K562 (cell line): ENCODE measurements around the gene NELFE. TPM values are rescaled to one million over a fixed set of nuclear protein-coding genes. Genes with fewer than 3 reads are reported as not detected.

Source experiments
- CBFB ChIP-seq: sonication (generic); formaldehyde crosslinking; IDR thresholded peaks from 2 replicates; pipeline ENCODE4 v1.4.0; 2020; ENCODE audit warnings: mild to moderate bottlenecking, missing genetic modification reagents
- EGR1 ChIP-seq: fragments of 450-650 bp; conservative IDR thresholded peaks from 2 replicates; pipeline ENCODE4 v1.6.1; 2017; ENCODE audit warnings: mild to moderate bottlenecking
- ETV5 ChIP-seq: sonication (generic); formaldehyde crosslinking; IDR thresholded peaks from 2 replicates; pipeline ENCODE4 v1.4.0; 2020; ENCODE audit warnings: low read depth, mild to moderate bottlenecking, missing genetic modification reagents
- HNRNPK ChIP-seq: fragments of 200-400 bp; formaldehyde crosslinking; IDR thresholded peaks from one replicate; pipeline ENCODE4 v1.6.1; 2018; ENCODE audit warnings: mild to moderate bottlenecking, low read depth, low read length; ENCODE audit not compliant: poor library complexity, severe bottlenecking
- KDM5B ChIP-seq: fragments of 200-600 bp; sonication (generic); IDR thresholded peaks from 2 replicates; pipeline ENCODE4 v1.6.1; 2012; ENCODE audit warnings: low read depth, mild to moderate bottlenecking, moderate library complexity, low read length, control low read depth, inconsistent platforms; ENCODE audit not compliant: insufficient replicate concordance
- MAFG ChIP-seq: fragments of 450-650 bp; conservative IDR thresholded peaks from 2 replicates; pipeline ENCODE4 v1.6.1; 2016; ENCODE audit warnings: missing genetic modification characterization, missing compliant biosample characterization
- SRSF7 ChIP-seq: fragments of 200-400 bp; formaldehyde crosslinking; optimal IDR thresholded peaks from 2 replicates; pipeline ENCODE3; 2017; ENCODE audit warnings: mild to moderate bottlenecking, low read depth, low read length
- TEAD4 ChIP-seq, 2 experiments: sonication (generic) in 1 of 2; formaldehyde crosslinking in 1 of 2; IDR thresholded peaks; 2 replicates each; pipeline versions ENCODE4 v1.6.1 to v1.8.0; 2012 to 2022; ENCODE audit warnings: borderline replicate concordance in 1 of 2, inconsistent platforms in 1 of 2, low read length in 1 of 2, mild to moderate bottlenecking in 1 of 2, missing genetic modification reagents in 1 of 2
- TOE1 ChIP-seq, 2 experiments: fragments of 450-650 bp in 1 of 2; sonication (generic) in 1 of 2; formaldehyde crosslinking in 1 of 2; IDR thresholded peaks; 2 replicates each; pipeline versions ENCODE4 v1.7.1 to v1.8.0; 2016 to 2022; ENCODE audit warnings: borderline replicate concordance in 2 of 2, mild to moderate bottlenecking in 2 of 2, antibody characterized with exemption in 1 of 2, inconsistent platforms in 1 of 2, low read depth in 1 of 2, missing genetic modification reagents in 1 of 2, moderate library complexity in 1 of 2
- U2AF2 ChIP-seq: fragments of 200-400 bp; formaldehyde crosslinking; optimal IDR thresholded peaks from 2 replicates; pipeline ENCODE3; 2017; ENCODE audit warnings: low read depth, mild to moderate bottlenecking, low read length
- ZNF354B ChIP-seq: fragments of 250-450 bp; sonication (Bioruptor Pico); IDR thresholded peaks from 2 replicates; pipeline ENCODE4 v1.4.0; 2020
- ZNF57 ChIP-seq: fragments of 450-650 bp; formaldehyde crosslinking; IDR thresholded peaks from 2 replicates; pipeline ENCODE4 v1.4.0; 2020; ENCODE audit warnings: mild to moderate bottlenecking, moderate library complexity
- ZNF589 ChIP-seq: fragments of 200-800 bp; sonication (Bioruptor generic); IDR thresholded peaks from 2 replicates; pipeline ENCODE4 v1.6.1; 2016; ENCODE audit warnings: low read depth, missing genetic modification characterization, missing compliant biosample characterization
- polyA plus RNA-seq, 8 experiments: library from polyadenylated mRNA; depleted of rRNA in 4 of 8; stranded (reverse) in 5 of 8; unstranded in 3 of 8; fragments of >200 nt; fragmentation: Nextera tagmentation in 2 of 8; fragmentation: Illumina TruSeq in 1 of 8; extraction: Ambion mirVana in 2 of 8; extraction: Trizol in 1 of 8; gene quantifications; 2 replicates each; pipeline versions ENCODE4 v1.2.1 to v1.2.3, GENCODE V29; 2011 to 2014; ENCODE audit warnings: inconsistent platforms in 1 of 8, missing spikeins in 1 of 8
- total RNA-seq, 7 experiments: library from RNA; depleted of rRNA in 6 of 7; stranded (reverse); fragments of >200 nt in 6 of 7; fragmentation: Illumina TruSeq in 2 of 7; extraction: Trizol in 2 of 7; gene quantifications; 2 replicates each; pipeline versions ENCODE4 v1.2.1 to v1.2.3, GENCODE V29; 2011 to 2021; ENCODE audit warnings: low replicate concordance in 1 of 7
- TF ChIP-seq, protein P1 (sequence below): fragments of 450-650 bp; IDR thresholded peaks from 2 replicates; pipeline ENCODE4 v1.6.1; 2016; ENCODE audit warnings: mild to moderate bottlenecking
- TF ChIP-seq, protein P2 (sequence below): fragments of 250-450 bp; sonication (Bioruptor Pico); IDR thresholded peaks from 2 replicates; pipeline ENCODE4 v1.8.0; 2021; ENCODE audit warnings: mild to moderate bottlenecking, moderate library complexity
- TF ChIP-seq, protein P3 (sequence below): fragments of 450-650 bp; IDR thresholded peaks from 2 replicates; pipeline ENCODE4 v1.6.1; 2017; ENCODE audit warnings: mild to moderate bottlenecking, moderate library complexity
- TF ChIP-seq, protein P4 (sequence below): fragments of 450-650 bp; formaldehyde crosslinking; IDR thresholded peaks from 2 replicates; pipeline ENCODE4 v1.4.0; 2020; ENCODE audit warnings: mild to moderate bottlenecking, moderate library complexity

Gene NELFE
- total and polyA plus RNA-seq, 9 of the 15 experiments (the other 6 are each of a cell fraction or from before 2014, with no cell fraction given): 15.2 to 157 (median 91.5) TPM

DNA sequence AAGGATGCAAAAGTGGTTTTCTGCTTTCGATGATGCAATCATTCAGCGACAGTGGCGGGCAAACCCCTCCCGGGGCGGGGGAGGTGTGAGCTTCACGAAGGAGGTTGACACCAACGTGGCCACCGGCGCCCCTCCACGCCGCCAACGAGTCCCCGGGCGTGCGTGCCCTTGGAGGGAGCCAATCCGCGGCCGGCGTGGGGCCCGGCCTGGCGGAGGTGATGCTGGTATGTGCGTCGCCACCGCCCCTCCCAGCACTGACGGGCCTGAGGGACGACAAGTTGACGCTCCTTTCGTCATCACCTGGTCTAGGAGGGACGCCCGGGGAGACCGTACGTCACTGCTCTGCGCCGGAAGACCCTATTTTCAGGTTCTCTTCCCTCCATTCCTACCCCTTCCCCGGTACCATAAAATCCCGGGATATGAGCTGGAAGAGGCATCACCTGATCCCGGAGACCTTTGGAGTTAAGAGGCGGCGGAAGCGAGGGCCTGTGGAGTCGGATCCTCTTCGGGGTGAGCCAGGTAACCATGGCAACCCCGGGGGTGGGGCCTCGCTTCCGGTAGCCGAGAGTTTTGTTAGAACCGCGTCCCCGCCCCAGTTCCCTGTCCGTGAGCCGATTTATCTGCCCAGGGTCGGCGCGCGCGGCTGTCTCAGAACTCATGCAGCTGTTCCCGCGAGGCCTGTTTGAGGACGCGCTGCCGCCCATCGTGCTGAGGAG is 13.4 kb upstream of the NELFE start, which contains the start of gene DXO (continued):
- TF ChIP-seq HNRNPK: no peak
- no peak for TF ChIP-seq U2AF2
- TF ChIP-seq, protein P1, sequence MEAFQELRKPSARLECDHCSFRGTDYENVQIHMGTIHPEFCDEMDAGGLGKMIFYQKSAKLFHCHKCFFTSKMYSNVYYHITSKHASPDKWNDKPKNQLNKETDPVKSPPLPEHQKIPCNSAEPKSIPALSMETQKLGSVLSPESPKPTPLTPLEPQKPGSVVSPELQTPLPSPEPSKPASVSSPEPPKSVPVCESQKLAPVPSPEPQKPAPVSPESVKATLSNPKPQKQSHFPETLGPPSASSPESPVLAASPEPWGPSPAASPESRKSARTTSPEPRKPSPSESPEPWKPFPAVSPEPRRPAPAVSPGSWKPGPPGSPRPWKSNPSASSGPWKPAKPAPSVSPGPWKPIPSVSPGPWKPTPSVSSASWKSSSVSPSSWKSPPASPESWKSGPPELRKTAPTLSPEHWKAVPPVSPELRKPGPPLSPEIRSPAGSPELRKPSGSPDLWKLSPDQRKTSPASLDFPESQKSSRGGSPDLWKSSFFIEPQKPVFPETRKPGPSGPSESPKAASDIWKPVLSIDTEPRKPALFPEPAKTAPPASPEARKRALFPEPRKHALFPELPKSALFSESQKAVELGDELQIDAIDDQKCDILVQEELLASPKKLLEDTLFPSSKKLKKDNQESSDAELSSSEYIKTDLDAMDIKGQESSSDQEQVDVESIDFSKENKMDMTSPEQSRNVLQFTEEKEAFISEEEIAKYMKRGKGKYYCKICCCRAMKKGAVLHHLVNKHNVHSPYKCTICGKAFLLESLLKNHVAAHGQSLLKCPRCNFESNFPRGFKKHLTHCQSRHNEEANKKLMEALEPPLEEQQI: no peak
- no peak for TF ChIP-seq ZNF354B
- TF ChIP-seq, protein P2, sequence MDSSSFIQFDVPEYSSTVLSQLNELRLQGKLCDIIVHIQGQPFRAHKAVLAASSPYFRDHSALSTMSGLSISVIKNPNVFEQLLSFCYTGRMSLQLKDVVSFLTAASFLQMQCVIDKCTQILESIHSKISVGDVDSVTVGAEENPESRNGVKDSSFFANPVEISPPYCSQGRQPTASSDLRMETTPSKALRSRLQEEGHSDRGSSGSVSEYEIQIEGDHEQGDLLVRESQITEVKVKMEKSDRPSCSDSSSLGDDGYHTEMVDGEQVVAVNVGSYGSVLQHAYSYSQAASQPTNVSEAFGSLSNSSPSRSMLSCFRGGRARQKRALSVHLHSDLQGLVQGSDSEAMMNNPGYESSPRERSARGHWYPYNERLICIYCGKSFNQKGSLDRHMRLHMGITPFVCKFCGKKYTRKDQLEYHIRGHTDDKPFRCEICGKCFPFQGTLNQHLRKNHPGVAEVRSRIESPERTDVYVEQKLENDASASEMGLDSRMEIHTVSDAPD (CRISPR knock-in tag): no peak
- TF ChIP-seq ZNF589: 0 out of 2 replicates have a peak, but pooled peaks have one; percentile 20
- TF ChIP-seq TOE1 (IDR thresholded peaks at IDR 0.05; ENCODE audit: borderline replicate concordance): peak; percentile 84; the same call in 1 of the 2 replicates
- no peak for TF ChIP-seq TOE1 (CRISPR knock-in tag; IDR thresholded peaks at IDR 0.05; ENCODE audit: borderline replicate concordance, low read depth)
- TF ChIP-seq ZNF57 (CRISPR knock-in tag): no peak
- TF ChIP-seq ETV5: peak; percentile 64; the same call in 1 of the 2 replicates
- TF ChIP-seq, protein P3, sequence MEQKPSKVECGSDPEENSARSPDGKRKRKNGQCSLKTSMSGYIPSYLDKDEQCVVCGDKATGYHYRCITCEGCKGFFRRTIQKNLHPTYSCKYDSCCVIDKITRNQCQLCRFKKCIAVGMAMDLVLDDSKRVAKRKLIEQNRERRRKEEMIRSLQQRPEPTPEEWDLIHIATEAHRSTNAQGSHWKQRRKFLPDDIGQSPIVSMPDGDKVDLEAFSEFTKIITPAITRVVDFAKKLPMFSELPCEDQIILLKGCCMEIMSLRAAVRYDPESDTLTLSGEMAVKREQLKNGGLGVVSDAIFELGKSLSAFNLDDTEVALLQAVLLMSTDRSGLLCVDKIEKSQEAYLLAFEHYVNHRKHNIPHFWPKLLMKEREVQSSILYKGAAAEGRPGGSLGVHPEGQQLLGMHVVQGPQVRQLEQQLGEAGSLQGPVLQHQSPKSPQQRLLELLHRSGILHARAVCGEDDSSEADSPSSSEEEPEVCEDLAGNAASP: no peak
- TF ChIP-seq, protein P4, sequence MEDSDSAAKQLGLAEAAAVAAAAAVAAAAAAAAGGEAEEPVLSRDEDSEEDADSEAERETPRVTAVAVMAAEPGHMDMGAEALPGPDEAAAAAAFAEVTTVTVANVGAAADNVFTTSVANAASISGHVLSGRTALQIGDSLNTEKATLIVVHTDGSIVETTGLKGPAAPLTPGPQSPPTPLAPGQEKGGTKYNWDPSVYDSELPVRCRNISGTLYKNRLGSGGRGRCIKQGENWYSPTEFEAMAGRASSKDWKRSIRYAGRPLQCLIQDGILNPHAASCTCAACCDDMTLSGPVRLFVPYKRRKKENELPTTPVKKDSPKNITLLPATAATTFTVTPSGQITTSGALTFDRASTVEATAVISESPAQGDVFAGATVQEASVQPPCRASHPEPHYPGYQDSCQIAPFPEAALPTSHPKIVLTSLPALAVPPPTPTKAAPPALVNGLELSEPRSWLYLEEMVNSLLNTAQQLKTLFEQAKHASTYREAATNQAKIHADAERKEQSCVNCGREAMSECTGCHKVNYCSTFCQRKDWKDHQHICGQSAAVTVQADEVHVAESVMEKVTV (CRISPR knock-in tag): no peak; the same call in 1 of the 2 replicates
- no peak for TF ChIP-seq MAFG
- no peak for TF ChIP-seq CBFB (CRISPR knock-in tag)
- no peak for TF ChIP-seq SRSF7
- TF ChIP-seq EGR1: peak; percentile 75; the same call in 1 of the 2 replicates
- peak; percentile 81 for TF ChIP-seq TEAD4 (IDR thresholded peaks at IDR 0.05; ENCODE audit: low read length)
- peak; percentile 88 for TF ChIP-seq TEAD4 (CRISPR knock-in tag; IDR thresholded peaks at IDR 0.05; ENCODE audit: borderline replicate concordance)
- no peak for TF ChIP-seq KDM5B
